CD14-positive monocyte (primary cell): ENCODE data around the gene LTBP1. TPM values are rescaled to one million over a fixed set of nuclear protein-coding genes. Genes with fewer than 3 reads are reported as not detected.

Experiments used
- DNase-seq, 3 donors: peaks; one replicate each; pipeline ENCODE4 v3.0.0-alpha.2; 2011 to 2022
- H2AFZ ChIP-seq: 2 replicates; pipeline ENCODE4 v1.6.0; 2012; ENCODE audit warnings: mild to moderate bottlenecking, low read depth, low read length, inconsistent platforms; ENCODE audit not compliant: insufficient read depth, poor library complexity, severe bottlenecking
- H3K27ac ChIP-seq, 2 donors: 1 replicate in 1 of 2; 2 replicates in 1 of 2; pipeline ENCODE4 v1.5.1; 2012 to 2013; ENCODE audit warnings: low read length in 2 of 2, control low read depth in 1 of 2, inconsistent platforms in 1 of 2, low read depth in 1 of 2, mild to moderate bottlenecking in 1 of 2
- H3K27me3 ChIP-seq, 2 donors: one replicate each; pipeline versions ENCODE4 v1.6.0 to v1.6.1; 2011 to 2013; ENCODE audit warnings: low read length in 2 of 2; ENCODE audit not compliant: control insufficient read depth in 2 of 2, insufficient read depth in 2 of 2
- H3K36me3 ChIP-seq, 2 donors: replicated peaks in 1 of 2; 1 replicate in 1 of 2; 2 replicates in 1 of 2; pipeline versions ENCODE4 v1.5.1 to v1.6.1; 2012 to 2013; ENCODE audit warnings: low read length in 2 of 2, control low read depth in 1 of 2, inconsistent platforms in 1 of 2, mild to moderate bottlenecking in 1 of 2; ENCODE audit not compliant: insufficient read depth in 2 of 2, control insufficient read depth in 1 of 2
- H3K4me1 ChIP-seq, 2 donors: 1 replicate in 1 of 2; 2 replicates in 1 of 2; pipeline versions ENCODE4 v1.5.1 to v1.6.1; 2012 to 2013; ENCODE audit warnings: low read length in 2 of 2, control low read depth in 1 of 2, inconsistent platforms in 1 of 2, mild to moderate bottlenecking in 1 of 2, moderate library complexity in 1 of 2; ENCODE audit not compliant: insufficient read depth in 2 of 2, control insufficient read depth in 1 of 2
- H3K4me2 ChIP-seq: replicated peaks from 2 replicates; pipeline ENCODE3; 2012; ENCODE audit warnings: low read length, moderate library complexity, mild to moderate bottlenecking; ENCODE audit not compliant: poor library complexity, severe bottlenecking; ENCODE audit errors: extremely low read depth
- H3K4me3 ChIP-seq, 3 experiments: fragments of 200-600 bp in 1 of 3; sonication (generic) in 1 of 3; replicated peaks in 1 of 3; 1 replicate in 2 of 3; 2 replicates in 1 of 3; pipeline ENCODE4 v1.5.1; 2011 to 2013; ENCODE audit warnings: low read length in 3 of 3, mild to moderate bottlenecking in 3 of 3, control low read depth in 2 of 3, low read depth in 2 of 3, inconsistent platforms in 1 of 3, moderate library complexity in 1 of 3
- H3K79me2 ChIP-seq: 2 replicates; pipeline ENCODE4 v1.6.0; 2012; ENCODE audit warnings: mild to moderate bottlenecking, control low read depth, inconsistent platforms, low read length, moderate library complexity; ENCODE audit not compliant: insufficient read depth
- H3K9ac ChIP-seq: 2 replicates; pipeline ENCODE4 v1.6.0; 2017; ENCODE audit warnings: low read length, mild to moderate bottlenecking; ENCODE audit not compliant: insufficient read depth, poor library complexity, severe bottlenecking
- H3K9me3 ChIP-seq, 2 donors: replicated peaks in 1 of 2; 1 replicate in 1 of 2; 2 replicates in 1 of 2; pipeline versions ENCODE4 v1.5.1 to v1.6.1; 2012 to 2013; ENCODE audit warnings: low read length in 2 of 2, control low read depth in 1 of 2; ENCODE audit not compliant: control insufficient read depth in 1 of 2, insufficient read depth in 1 of 2
- H4K20me1 ChIP-seq: 2 replicates; pipeline ENCODE4 v1.6.0; 2012; ENCODE audit warnings: mild to moderate bottlenecking, low read length, control low read depth, moderate library complexity; ENCODE audit not compliant: insufficient read depth
- H3K27ac Mint-ChIP-seq, 7 donors: one replicate each; pipeline ENCODE4 v1.8.0; 2020; ENCODE audit warnings: mild to moderate bottlenecking in 7 of 7, mixed read lengths in 7 of 7, moderate library complexity in 6 of 7, inconsistent platforms in 2 of 7
- H3K27me3 Mint-ChIP-seq, 3 donors: one replicate each; pipeline ENCODE4 v1.8.0; 2021 to 2022; ENCODE audit warnings: low read depth in 3 of 3, mild to moderate bottlenecking in 3 of 3, mixed read lengths in 3 of 3, moderate library complexity in 3 of 3, inconsistent platforms in 1 of 3
- H3K36me3 Mint-ChIP-seq, 2 donors: one replicate each; pipeline ENCODE4 v1.8.0; 2020; ENCODE audit warnings: mixed read lengths in 2 of 2, inconsistent platforms in 1 of 2, mild to moderate bottlenecking in 1 of 2
- H3K4me1 Mint-ChIP-seq: one replicate; pipeline ENCODE4 v1.8.0; 2020; ENCODE audit warnings: mild to moderate bottlenecking, mixed read lengths
- H3K4me3 Mint-ChIP-seq, 2 donors: one replicate each; pipeline ENCODE4 v1.8.0; 2020; ENCODE audit warnings: mild to moderate bottlenecking in 2 of 2, mixed read lengths in 2 of 2, moderate library complexity in 1 of 2
- H3K9me3 Mint-ChIP-seq, 7 donors: one replicate each; pipeline ENCODE4 v1.8.0; 2020 to 2022; ENCODE audit warnings: mixed read lengths in 7 of 7, mild to moderate bottlenecking in 6 of 7, moderate library complexity in 6 of 7, inconsistent platforms in 2 of 7
- CTCF ChIP-seq: fragments of 200-600 bp; IDR thresholded peaks from one replicate; pipeline ENCODE4 v1.8.0; 2022; ENCODE audit warnings: antibody characterized with exemption, mild to moderate bottlenecking
- WGBS: methylation state at CpG from one replicate; pipeline ENCODE4 v1.1.5; 2013; ENCODE audit warnings: missing lambda C conversion rate; ENCODE audit not compliant: insufficient coverage; 5-methylcytosine and 5-hydroxymethylcytosine counted together
- intact Hi-C, 2 donors: fragments of 100-400 bp; cut with micrococcal nuclease; formaldehyde crosslinking; loops; one replicate each; pipeline versions ENCODE4 v1.15.0 to v1.15.1; 2023
- polyA plus RNA-seq, 3 donors: library from polyadenylated mRNA; depleted of rRNA in 1 of 3; unstranded in 2 of 3; stranded (reverse) in 1 of 3; fragments of 300-500 nt in 2 of 3; fragments of >200 nt in 1 of 3; fragmentation: Illumina TruSeq in 2 of 3; gene quantifications; 1 replicate in 2 of 3; 2 replicates in 1 of 3; pipeline ENCODE4 v1.2.3, GENCODE V29; 2012 to 2021

Gene LTBP1
- polyA plus RNA-seq, 3 donors: 0.18 to 0.24 TPM; not detected in 1

- H3K4me2 ChIP-seq: no peak overlapping the region
- Mint-ChIP-seq H3K27ac (no peak overlapping the region), H3K4me1 (no peaks in the 10 kb centered on the region), H3K9me3 (peaks cover 0 to 2% (median 0%) of the 10 kb centered on the region in 7 donors), H3K36me3 (no peaks in the 10 kb centered on the region), H3K4me3 (no peak overlapping the region), H3K27me3 (peaks cover 0 to 5% (median 1%) of the 10 kb centered on the region in 3 donors)
- intact Hi-C loops: no loop called here
- no peaks in the 10 kb centered on the region for H3K4me1 ChIP-seq
- H2AFZ ChIP-seq: no peak overlapping the region
- H3K9ac ChIP-seq: no peak overlapping the region
- H3K9me3 ChIP-seq: no peaks in the 10 kb centered on the region
- DNase-seq: no peak
- H3K27me3 ChIP-seq: no peaks in the 10 kb centered on the region
- H3K79me2 ChIP-seq: no peaks in the 10 kb centered on the region
- TF ChIP-seq CTCF: no peak
- no peaks in the 10 kb centered on the region for H4K20me1 ChIP-seq
- WGBS: 90% methylated on average over 2 of the region's 3 CpGs
- no peak overlapping the region for H3K27ac ChIP-seq
- no peaks in the 10 kb centered on the region for H3K36me3 ChIP-seq
- no peak overlapping the region for H3K4me3 ChIP-seq
These were observed 354.6 kb downstream of the LTBP1 start for GRCh38 chr2:33301355-33301754.

- Histone ChIP-seq H3K79me2 (no peaks in the 10 kb centered on the region), H4K20me1 (no peaks in the 10 kb centered on the region), H2AFZ (no peak overlapping the region), H3K4me1 (no peaks in the 10 kb centered on the region), H3K27me3 (no peaks in the 10 kb centered on the region), H3K36me3 (no peaks in the 10 kb centered on the region), H3K4me3 (no peak overlapping the region), H3K4me2 (no peak overlapping the region), H3K9me3 (no peaks in the 10 kb centered on the region), H3K27ac (no peak overlapping the region), H3K9ac (no peak overlapping the region)
- H3K36me3 Mint-ChIP-seq: no peaks in the 10 kb centered on the region
- intact Hi-C loops: no loop called here
- TF ChIP-seq CTCF: no peak
- no peak overlapping the region for H3K27ac Mint-ChIP-seq
- H3K27me3 Mint-ChIP-seq: peaks cover 0 to 5% (median 3%) of the 10 kb centered on the region in 3 donors
- no peaks in the 10 kb centered on the region for H3K4me1 Mint-ChIP-seq
- no CpG with 5 or more reads among the region's 2 CpGs for WGBS
- DNase-seq: no peak
- H3K4me3 Mint-ChIP-seq: no peak overlapping the region
- H3K9me3 Mint-ChIP-seq: peaks cover 0 to 4% (median 0%) of the 10 kb centered on the region in 7 donors
These were observed 355.6 kb downstream of the LTBP1 start for GRCh38 chr2:33302348-33302747.
